Activated T-helper 2 cell treated with anti-CD3 and anti-CD28 coated beads, Interferon-gamma antibody, Interleukin-2, Interleukin-4, amounts not matched to agents 10 μg/mL and 5 μg/mL and 100 μg/mL, durations not matched to agents 14 hours and 24 hours and 36 hours (primary cell): ENCODE data around the gene ZSWIM3. TPM values are rescaled to one million over a fixed set of nuclear protein-coding genes. Genes with fewer than 3 reads are reported as not detected.

ENCODE experiments used
- DNase-seq: peaks from one replicate; pipeline ENCODE4 v3.0.0; 2021; ENCODE audit warnings: low spot score
- H3K27ac Mint-ChIP-seq: one replicate; pipeline ENCODE4 v1.8.0; 2021; ENCODE audit warnings: mixed read lengths
- H3K27me3 Mint-ChIP-seq: one replicate; pipeline ENCODE4 v1.8.0; 2021; ENCODE audit warnings: low read depth, mixed read lengths
- H3K36me3 Mint-ChIP-seq: one replicate; pipeline ENCODE4 v1.8.0; 2021; ENCODE audit warnings: low read depth, mixed read lengths
- H3K4me1 Mint-ChIP-seq: one replicate; pipeline ENCODE4 v1.8.0; 2021; ENCODE audit warnings: low read depth, mixed read lengths
- H3K4me3 Mint-ChIP-seq: one replicate; pipeline ENCODE4 v1.8.0; 2021; ENCODE audit warnings: low read depth, mild to moderate bottlenecking, moderate library complexity, mixed read lengths
- H3K9me3 Mint-ChIP-seq: one replicate; pipeline ENCODE4 v1.8.0; 2021; ENCODE audit warnings: mixed read lengths
- intact Hi-C: fragments of 100-400 bp; cut with micrococcal nuclease; formaldehyde crosslinking; loops from one replicate; pipeline ENCODE4 v1.15.1; 2023
- total RNA-seq: library from RNA; stranded (reverse); gene quantifications from 2 replicates; pipeline ENCODE4 v1.2.3, GENCODE V29; 2022

Gene ZSWIM3
- total RNA-seq, 1 donor from 2014 or later: 6.2 TPM

DNA sequence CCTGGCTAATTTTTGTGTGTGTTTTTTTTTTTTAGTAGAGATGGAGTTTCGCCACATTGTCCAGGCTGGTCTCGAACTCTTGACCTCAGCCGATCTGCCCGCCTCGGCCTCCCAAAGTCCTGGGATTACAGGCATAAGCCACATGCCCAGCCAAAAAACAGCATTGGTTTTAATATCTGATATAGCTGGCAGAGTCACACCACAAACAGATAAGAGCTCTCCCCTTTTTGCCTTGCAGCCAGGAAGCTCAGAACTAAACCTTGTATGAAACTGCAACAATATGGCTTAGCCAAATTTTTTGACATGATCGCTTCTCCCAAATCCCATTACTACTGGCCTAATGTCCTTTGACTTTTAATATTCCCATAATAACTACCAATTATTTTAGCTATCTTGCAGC lies 5.1 kb upstream of the ZSWIM3 start:
- H3K9me3 Mint-ChIP-seq: no peaks in the 10 kb centered on the region
- H3K4me3 Mint-ChIP-seq: no peak overlapping the region
- H3K27me3 Mint-ChIP-seq: no peaks in the 10 kb centered on the region
- no peak overlapping the region for H3K27ac Mint-ChIP-seq
- DNase-seq: no peak
- peaks cover 49% of the 10 kb centered on the region for H3K36me3 Mint-ChIP-seq
- peaks cover 9% of the 10 kb centered on the region for H3K4me1 Mint-ChIP-seq
- intact Hi-C loops: no loop called here

DNA sequence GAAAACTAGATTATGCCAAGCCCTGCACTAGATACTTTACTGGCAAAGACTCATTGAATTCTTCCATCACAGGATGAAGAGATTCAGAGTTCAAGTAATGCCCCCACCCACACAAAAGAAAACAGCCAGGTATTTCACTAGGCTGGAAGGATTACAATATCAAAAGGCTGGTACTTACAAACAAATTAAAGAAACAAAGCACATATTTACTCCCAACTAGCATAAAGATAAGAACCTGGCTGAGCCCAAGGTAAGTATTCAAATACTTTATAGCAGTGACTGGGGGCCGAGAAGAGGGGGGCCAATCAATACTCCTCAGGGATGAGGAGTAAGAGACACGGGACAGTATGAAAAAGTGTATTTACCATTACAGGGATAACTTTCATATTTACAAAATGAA lies 3.9 kb upstream of the ZSWIM3 start:
- Mint-ChIP-seq H3K27ac (no peak overlapping the region), H3K4me1 (peaks cover 17% of the 10 kb centered on the region), H3K9me3 (no peaks in the 10 kb centered on the region), H3K27me3 (no peaks in the 10 kb centered on the region), H3K36me3 (peaks cover 43% of the 10 kb centered on the region), H3K4me3 (no peak overlapping the region)
- intact Hi-C loops: no loop called here
- DNase-seq: no peak

DNA sequence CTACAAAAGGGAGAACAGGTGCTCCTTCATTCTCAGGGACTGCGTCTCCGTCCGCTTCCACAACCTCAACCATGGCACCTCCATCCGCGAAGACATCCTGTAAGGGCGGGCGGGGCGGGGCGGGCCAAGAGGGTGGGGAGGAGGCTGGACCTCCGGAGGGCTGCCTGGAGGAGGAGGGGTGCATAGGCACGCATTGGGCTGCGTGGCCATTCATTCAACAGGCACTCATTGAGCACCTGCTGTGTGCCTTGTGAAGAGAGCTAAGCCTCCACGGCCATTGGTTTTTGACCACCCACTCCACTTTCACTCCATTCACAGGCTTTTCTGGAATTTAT lies 435 bp downstream of the ZSWIM3 start:
- H3K4me1 Mint-ChIP-seq: peaks cover 30% of the 10 kb centered on the region
- H3K27me3 Mint-ChIP-seq: no peaks in the 10 kb centered on the region
- H3K9me3 Mint-ChIP-seq: no peaks in the 10 kb centered on the region
- H3K27ac Mint-ChIP-seq: peak overlapping the region; percentile 99
- peaks cover 29% of the 10 kb centered on the region for H3K36me3 Mint-ChIP-seq
- H3K4me3 Mint-ChIP-seq: peak overlapping the region; percentile 97
- intact Hi-C loops: loop anchor here (1.0 to 5.0 kb wide), 7 partner anchors 23 to 115 kb away; partner anchors contain the start of genes CTSA, NEURL2, PCIF1 and UBE2C
- DNase-seq: no peak

DNA sequence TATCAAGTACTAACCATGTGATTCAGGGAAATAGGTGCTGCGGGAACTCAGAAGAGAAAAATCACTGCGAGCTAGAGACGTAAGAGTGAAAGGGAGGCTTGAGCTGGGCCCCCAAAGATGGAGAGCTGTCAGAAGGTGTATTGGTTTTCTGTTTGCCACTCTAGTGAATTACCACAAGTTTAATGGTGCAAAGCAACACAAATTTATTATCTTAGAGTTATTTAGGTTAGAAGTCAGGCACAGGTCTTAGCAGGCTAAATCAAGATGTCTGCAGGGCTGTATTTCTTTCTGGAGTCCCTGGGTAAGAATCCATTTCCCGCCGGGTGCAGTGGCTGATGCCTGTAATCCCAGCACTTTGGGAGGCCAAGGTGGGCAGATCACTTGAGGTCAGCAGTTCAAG lies 2.5 kb downstream of the ZSWIM3 start:
- Mint-ChIP-seq H3K27me3 (no peaks in the 10 kb centered on the region), H3K4me1 (peaks cover 28% of the 10 kb centered on the region), H3K9me3 (no peaks in the 10 kb centered on the region), H3K4me3 (no peak overlapping the region), H3K27ac (no peak overlapping the region), H3K36me3 (peaks cover 21% of the 10 kb centered on the region)
- no peak for DNase-seq
- intact Hi-C loops: loop anchor here (5.0 kb wide), 1 partner anchor 48 kb away; the partner anchor contains the start of gene UBE2C

DNA sequence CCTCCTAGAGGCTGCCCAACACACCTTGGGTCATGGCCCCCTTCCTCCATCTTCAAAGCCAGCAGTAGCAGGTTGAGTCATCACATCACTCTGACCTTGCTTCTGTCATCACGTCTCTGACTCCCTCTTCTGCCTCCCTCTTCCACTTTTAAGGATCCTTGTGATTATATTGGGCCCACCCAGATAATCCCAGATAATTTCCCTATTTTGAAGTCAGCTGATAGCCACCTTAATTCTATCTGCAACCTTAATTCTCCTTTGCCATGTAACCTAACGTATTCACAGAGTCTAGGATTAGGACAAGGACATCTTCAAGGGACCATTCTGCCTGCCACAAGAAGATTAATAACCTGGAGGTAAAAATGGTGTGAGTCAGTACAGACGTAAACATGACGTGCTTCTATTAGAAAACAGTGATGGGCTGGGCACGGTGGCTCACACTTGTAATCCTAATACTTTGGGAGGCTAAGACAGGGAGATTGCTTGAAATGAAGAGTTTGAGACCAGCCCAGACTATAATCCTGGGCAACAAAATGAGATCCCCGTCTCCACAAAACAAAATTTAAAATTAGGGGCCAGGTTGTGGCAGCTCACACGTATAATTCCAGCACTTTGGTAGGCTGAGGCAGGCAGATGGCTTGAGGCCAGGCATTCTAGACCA lies 3.3 kb downstream of the ZSWIM3 start:
- H3K4me1 Mint-ChIP-seq: peaks cover 27% of the 10 kb centered on the region
- H3K9me3 Mint-ChIP-seq: no peaks in the 10 kb centered on the region
- intact Hi-C loops: no loop called here
- no peaks in the 10 kb centered on the region for H3K27me3 Mint-ChIP-seq
- no peak overlapping the region for H3K27ac Mint-ChIP-seq
- no peak overlapping the region for H3K4me3 Mint-ChIP-seq
- DNase-seq: no peak
- H3K36me3 Mint-ChIP-seq: peaks cover 18% of the 10 kb centered on the region

DNA sequence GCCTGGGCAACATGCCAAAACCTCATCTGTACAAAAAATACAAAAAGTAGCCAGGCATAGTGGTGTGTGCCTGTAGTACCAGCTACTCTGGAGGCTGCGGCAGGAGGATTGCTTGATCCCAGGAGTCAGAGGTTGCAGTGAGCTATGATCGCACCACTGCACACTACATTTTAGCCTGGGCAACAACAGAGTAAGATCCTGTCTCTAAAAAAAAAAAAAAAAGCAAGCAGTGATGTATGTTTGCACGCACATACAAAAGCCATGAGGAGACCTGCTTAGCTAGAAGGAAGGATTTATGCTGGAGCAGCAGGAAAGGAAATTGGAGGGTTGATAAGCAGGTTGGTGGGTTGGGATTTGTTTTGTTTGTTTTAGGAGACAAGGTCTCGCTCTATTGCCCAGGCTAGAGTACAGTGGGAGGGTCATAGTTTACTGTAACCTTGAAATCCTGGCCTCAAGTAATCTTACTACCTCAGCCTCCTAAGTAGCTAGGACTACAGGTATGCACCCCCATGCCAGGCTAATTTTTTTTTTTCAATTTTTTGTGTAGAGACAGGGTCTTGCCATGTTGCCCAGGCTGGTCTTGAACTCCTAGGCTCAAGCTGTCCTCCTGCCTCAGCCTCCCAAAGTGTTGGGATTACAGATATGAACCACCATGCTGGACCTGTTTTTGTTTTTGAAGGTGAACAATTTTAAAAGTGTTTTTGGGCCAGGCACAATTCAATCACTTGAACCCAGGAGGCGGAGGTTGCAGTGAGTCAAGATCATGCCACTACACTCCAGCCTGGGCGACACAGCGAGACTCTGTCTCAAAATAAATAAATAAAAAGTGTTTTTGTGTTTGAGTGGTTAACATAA lies 4.0 kb downstream of the ZSWIM3 start:
- Mint-ChIP-seq H3K27ac (no peak overlapping the region), H3K4me3 (no peak overlapping the region), H3K36me3 (peaks cover 18% of the 10 kb centered on the region), H3K27me3 (no peaks in the 10 kb centered on the region), H3K4me1 (peaks cover 22% of the 10 kb centered on the region), H3K9me3 (no peaks in the 10 kb centered on the region)
- intact Hi-C loops: no loop called here
- DNase-seq: no peak

DNA sequence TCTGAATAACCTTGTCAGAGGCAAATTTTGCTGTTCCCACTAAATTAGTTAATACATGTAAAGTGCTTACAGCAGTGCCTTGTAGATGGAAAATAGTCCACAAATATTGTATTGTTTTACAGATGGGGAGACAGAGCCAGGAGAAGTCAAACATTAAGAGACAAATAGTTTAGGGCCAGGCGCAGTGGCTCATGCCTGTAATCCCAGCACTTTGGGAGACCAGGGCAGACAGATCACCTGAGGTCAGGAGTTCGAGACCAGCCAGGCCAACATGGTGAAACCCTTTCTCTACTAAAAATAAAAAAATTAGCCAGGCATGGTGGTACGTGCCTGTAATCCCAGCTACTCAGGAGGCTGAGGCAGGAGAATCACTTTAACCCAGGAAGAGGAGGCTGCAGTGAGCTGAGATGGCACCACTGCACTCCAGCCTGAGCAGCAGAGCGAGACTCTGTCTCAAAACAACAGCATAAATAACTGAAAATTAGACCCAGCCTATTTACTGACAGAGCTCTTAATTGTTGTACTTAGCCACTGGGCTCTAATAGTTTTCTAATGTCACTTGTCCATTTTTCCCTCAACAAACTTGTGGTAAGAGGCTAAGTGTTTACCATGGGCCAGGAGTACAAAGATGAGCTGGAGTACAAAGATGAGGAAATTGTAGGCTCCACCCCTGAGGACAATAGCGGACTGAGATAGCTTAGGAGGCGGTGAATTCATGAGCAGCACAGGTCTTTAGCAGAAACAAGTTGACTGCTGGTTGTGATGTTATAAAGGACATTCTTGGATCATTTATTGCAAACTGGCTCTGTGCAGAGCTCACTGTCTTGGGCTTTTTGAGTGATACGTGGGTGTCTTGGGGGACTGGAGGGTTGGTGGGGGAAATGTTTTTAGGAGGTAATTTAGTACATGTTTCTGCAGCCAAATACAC lies 6.4 kb downstream of the ZSWIM3 start:
- H3K27ac Mint-ChIP-seq: no peak overlapping the region
- H3K4me3 Mint-ChIP-seq: no peak overlapping the region
- no peaks in the 10 kb centered on the region for H3K9me3 Mint-ChIP-seq
- DNase-seq: no peak
- H3K4me1 Mint-ChIP-seq: peaks cover 10% of the 10 kb centered on the region
- intact Hi-C loops: no loop called here
- H3K27me3 Mint-ChIP-seq: no peaks in the 10 kb centered on the region
- H3K36me3 Mint-ChIP-seq: peaks cover 18% of the 10 kb centered on the region

DNA sequence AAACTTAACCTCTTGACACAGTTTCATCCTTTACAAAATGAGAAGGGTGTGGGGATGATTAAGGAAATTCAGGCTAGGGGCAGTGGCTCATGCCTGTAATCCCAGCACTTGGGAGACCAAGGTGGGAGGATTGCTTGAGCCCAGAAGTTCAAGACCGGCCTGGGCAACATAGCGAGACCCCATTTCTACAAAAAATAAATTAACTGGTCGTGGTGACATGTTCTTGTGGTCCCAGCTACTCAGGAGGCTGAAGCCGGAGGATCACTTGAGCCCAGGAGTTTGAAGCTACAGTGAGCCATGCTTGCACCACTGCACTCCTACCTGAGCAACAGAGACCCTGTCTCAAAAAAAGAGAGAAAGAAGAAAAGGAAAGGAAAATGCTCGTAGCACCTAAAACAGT lies 9.0 kb downstream of the ZSWIM3 start:
- Mint-ChIP-seq H3K27me3 (no peaks in the 10 kb centered on the region), H3K9me3 (no peaks in the 10 kb centered on the region), H3K36me3 (peaks cover 7% of the 10 kb centered on the region)

DNA sequence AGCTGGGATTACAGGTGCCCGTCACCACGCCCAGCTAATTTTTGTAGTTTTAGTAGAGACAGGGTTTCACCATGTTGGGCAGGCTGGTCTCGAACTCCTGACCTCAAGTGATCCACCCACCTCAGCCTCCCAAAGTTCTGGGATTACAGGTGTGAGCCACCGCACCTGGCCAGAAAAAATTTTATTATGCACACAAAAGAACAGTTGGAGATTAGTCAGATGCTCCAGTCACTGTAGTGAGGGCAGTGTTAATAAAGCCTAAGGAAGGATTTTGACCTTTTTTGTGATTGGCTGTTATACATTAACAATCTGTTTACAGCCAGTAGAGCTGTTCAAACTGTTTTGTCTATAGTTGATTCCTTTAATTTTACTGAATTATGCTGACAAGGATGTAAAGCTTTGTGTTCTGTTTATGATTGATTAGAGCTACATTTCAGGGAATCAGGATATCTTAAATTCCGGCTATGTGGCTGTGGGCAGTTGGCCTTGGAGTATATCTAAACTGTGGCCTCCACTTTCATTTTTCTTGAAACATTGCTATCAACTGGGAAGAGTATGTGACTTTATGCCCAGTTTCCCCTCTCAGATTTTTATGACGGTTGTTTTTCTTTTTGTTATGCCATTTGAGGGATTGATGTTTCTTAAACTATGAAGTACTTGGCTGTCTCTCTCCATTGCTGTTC lies 9.9 kb downstream of the ZSWIM3 start:
- no peaks in the 10 kb centered on the region for H3K9me3 Mint-ChIP-seq

More for the DNA sequence above, 9.0 kb downstream of the ZSWIM3 start:
- intact Hi-C loops: no loop called here
- H3K4me3 Mint-ChIP-seq: no peak overlapping the region
- DNase-seq: no peak
- H3K4me1 Mint-ChIP-seq: peaks cover 3% of the 10 kb centered on the region
- H3K27ac Mint-ChIP-seq: no peak overlapping the region

DNA sequence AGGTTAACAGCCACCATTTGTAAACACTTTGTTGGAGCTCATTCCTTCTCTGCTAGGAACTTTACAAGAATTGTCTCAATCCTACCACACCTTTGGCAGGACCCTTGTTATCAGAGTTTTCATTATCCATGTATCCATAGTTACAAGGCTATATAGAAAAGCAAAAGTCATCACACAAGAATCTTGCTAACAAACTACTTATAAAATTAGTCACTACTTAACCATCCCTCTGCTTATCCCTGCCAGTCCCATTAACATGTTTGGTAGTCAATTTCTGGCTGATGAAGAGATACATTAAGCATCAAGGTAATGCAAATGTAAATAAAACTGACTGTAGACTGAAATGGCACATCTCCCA lies 10.4 kb downstream of the ZSWIM3 start:
- Mint-ChIP-seq H3K9me3 (no peaks in the 10 kb centered on the region), H3K4me3 (no peak overlapping the region), H3K36me3 (peaks cover 10% of the 10 kb centered on the region), H3K27ac (no peak overlapping the region), H3K27me3 (no peaks in the 10 kb centered on the region), H3K4me1 (peaks cover 3% of the 10 kb centered on the region)
- intact Hi-C loops: no loop called here
- DNase-seq: no peak

More for the DNA sequence above, 9.9 kb downstream of the ZSWIM3 start:
- Mint-ChIP-seq H3K27me3 (no peaks in the 10 kb centered on the region), H3K4me3 (no peak overlapping the region), H3K36me3 (peaks cover 8% of the 10 kb centered on the region), H3K27ac (no peak overlapping the region), H3K4me1 (peaks cover 3% of the 10 kb centered on the region)
- DNase-seq: no peak
- intact Hi-C loops: no loop called here

DNA sequence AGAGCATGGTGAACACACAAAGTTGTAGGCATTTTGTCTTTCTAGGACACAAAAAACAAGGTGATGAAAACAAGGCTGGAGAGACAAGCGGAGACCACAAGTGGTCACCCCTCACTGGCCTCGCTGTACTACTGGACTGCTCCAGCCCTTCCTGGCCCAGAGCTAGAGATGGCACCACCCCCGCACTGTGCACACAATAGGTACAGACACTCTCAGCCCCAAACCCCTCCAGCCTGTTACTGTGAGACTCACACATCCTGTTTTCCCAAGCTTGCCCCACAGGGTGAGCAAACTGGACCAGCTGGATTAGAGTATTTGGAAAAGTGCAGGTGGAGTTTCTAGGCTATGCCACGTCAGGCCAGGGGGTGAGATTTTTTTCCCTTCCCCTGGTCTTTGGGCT lies 15.2 kb downstream of the ZSWIM3 start:
- DNase-seq: no peak
- Mint-ChIP-seq H3K9me3 (no peaks in the 10 kb centered on the region), H3K27ac (no peak overlapping the region), H3K4me1 (peaks cover 7% of the 10 kb centered on the region), H3K4me3 (no peak overlapping the region), H3K27me3 (no peaks in the 10 kb centered on the region), H3K36me3 (peaks cover 3% of the 10 kb centered on the region)
- intact Hi-C loops: no loop called here

DNA sequence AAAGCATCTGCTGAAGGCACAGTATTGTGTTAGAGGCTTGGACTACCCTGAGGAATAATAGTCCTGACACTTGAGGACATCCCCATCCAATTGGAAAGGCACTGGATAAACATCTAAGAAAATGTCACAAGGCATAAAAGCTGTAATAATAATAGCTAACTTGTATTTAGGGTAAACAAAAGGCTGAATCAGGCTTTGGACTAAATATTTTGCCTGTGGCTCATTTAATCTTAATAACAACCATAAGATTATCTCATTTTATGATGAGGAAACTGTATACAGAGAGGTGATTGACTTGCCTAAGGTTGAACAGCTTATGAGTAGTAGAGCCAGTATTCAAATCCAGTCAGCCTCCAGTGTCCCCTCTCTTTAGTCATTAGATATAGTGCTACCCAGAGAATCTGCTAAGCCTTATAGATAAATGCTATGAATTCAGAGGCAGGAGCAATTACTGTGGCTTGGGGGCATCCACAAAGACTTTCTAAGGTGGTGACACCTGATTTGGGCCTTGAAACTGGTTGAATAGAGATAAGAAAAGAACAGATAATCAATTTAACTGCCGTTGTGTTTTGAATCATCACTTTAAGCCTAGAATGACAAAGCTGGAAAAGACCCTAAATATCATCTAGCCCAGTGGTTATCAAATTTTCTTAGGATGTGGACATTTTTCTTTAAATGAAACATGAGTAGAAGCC lies 16.1 kb downstream of the ZSWIM3 start:
- Mint-ChIP-seq H3K27ac (no peak overlapping the region), H3K9me3 (no peaks in the 10 kb centered on the region), H3K4me1 (peaks cover 7% of the 10 kb centered on the region), H3K27me3 (no peaks in the 10 kb centered on the region), H3K4me3 (no peak overlapping the region), H3K36me3 (peaks cover 3% of the 10 kb centered on the region)
- no peak for DNase-seq
- intact Hi-C loops: no loop called here
